Suprapubic skin (tissue), 4 donors: ENCODE results near the gene KCND3. TPM values are rescaled to one million over a fixed set of nuclear protein-coding genes. Genes with fewer than 3 reads are reported as not detected.

Experiments used
- DNase-seq, 2 donors: peaks; one replicate each; pipeline ENCODE4 v3.0.0-alpha.2; 2019; ENCODE audit warnings: low spot score in 2 of 2
- H3K27ac ChIP-seq: fragments of 200-600 bp; sonication (generic); one replicate; pipeline ENCODE4 v1.5.1; 2019
- H3K27me3 ChIP-seq: fragments of 200-600 bp; sonication (generic); one replicate; pipeline ENCODE4 v1.5.1; 2019
- H3K36me3 ChIP-seq: fragments of 200-600 bp; sonication (generic); one replicate; pipeline ENCODE4 v1.5.1; 2019
- H3K4me1 ChIP-seq: fragments of 200-600 bp; sonication (generic); one replicate; pipeline ENCODE4 v1.5.1; 2019
- H3K4me3 ChIP-seq: fragments of 200-600 bp; sonication (generic); one replicate; pipeline ENCODE4 v1.5.1; 2019; ENCODE audit warnings: mild to moderate bottlenecking
- H3K9me3 ChIP-seq: fragments of 200-600 bp; sonication (generic); one replicate; pipeline ENCODE4 v1.5.1; 2019
- CTCF ChIP-seq, 2 donors: fragments of 200-600 bp in 1 of 2; fragments of 450-650 bp in 1 of 2; sonication (generic) in 1 of 2; IDR thresholded peaks; one replicate each; pipeline ENCODE4 v1.5.1; 2016 to 2019; ENCODE audit warnings: antibody characterized with exemption in 2 of 2, mild to moderate bottlenecking in 1 of 2, moderate library complexity in 1 of 2
- EP300 ChIP-seq: sonication (generic); formaldehyde crosslinking; IDR thresholded peaks from one replicate; pipeline ENCODE4 v1.6.1; 2017; ENCODE audit warnings: antibody characterized with exemption
- POLR2A ChIP-seq, 2 donors: fragments of 450-650 bp; IDR thresholded peaks; one replicate each; pipeline ENCODE4 v1.6.1; 2017; ENCODE audit warnings: antibody characterized with exemption in 2 of 2, mild to moderate bottlenecking in 2 of 2, moderate library complexity in 2 of 2
- POLR2AphosphoS5 ChIP-seq, 3 donors: sonication (generic); formaldehyde crosslinking; IDR thresholded peaks; one replicate each; pipeline ENCODE4 v1.6.1; 2017; ENCODE audit warnings: antibody characterized with exemption in 3 of 3
- WGBS: methylation state at CpG from one replicate; pipeline ENCODE4 v1.1.5; 2018; 5-methylcytosine and 5-hydroxymethylcytosine counted together
- total RNA-seq, 4 donors: library from RNA; depleted of rRNA; stranded (reverse); fragments of >200 nt; gene quantifications; one replicate each; pipeline ENCODE4 v1.1.0, GENCODE V29; 2016

Gene KCND3
- total RNA-seq, 4 donors from 2014 or later = 6.8 to 11.4 (median 10.2) TPM

- no peak overlapping the region for H3K27ac ChIP-seq
- H3K36me3 ChIP-seq = no peaks in the 10 kb centered on the region
- no peaks in the 10 kb centered on the region for H3K9me3 ChIP-seq
- no peak for DNase-seq
- WGBS = 77% methylated on average over 3 of the region's 3 CpGs
- H3K27me3 ChIP-seq = peaks cover 9% of the 10 kb centered on the region
- no peak for TF ChIP-seq EP300
- no peak for TF ChIP-seq CTCF (IDR thresholded peaks at IDR 0.05)
- TF ChIP-seq POLR2A (IDR thresholded peaks at IDR 0.05) = no peak
- no peak for TF ChIP-seq POLR2AphosphoS5 (IDR thresholded peaks at IDR 0.05)
- no peak overlapping the region for H3K4me3 ChIP-seq
- H3K4me1 ChIP-seq = peaks cover 4% of the 10 kb centered on the region
These were observed 97.9 kb downstream of the KCND3 start for GRCh38 chr1:111891566-111891965.

GRCh38 chr1:111888740-111889376 lies 100.6 kb downstream of the KCND3 start:
- no peak for DNase-seq
- Histone ChIP-seq H3K9me3 (no peaks in the 10 kb centered on the region), H3K27ac (no peak overlapping the region), H3K27me3 (no peaks in the 10 kb centered on the region), H3K36me3 (no peaks in the 10 kb centered on the region), H3K4me1 (no peaks in the 10 kb centered on the region), H3K4me3 (no peak overlapping the region)
- TF ChIP-seq POLR2A (IDR thresholded peaks at IDR 0.05) (no peak), CTCF (IDR thresholded peaks at IDR 0.05) (no peak), EP300 (no peak), POLR2AphosphoS5 (IDR thresholded peaks at IDR 0.05) (no peak)
- 61% methylated on average over 6 of the region's 8 CpGs for WGBS

- Histone ChIP-seq H3K4me1 (no peaks in the 10 kb centered on the region), H3K4me3 (no peak overlapping the region), H3K9me3 (no peaks in the 10 kb centered on the region), H3K27ac (no peak overlapping the region), H3K27me3 (peaks cover under 1% of the 10 kb centered on the region), H3K36me3 (no peaks in the 10 kb centered on the region)
- WGBS = 89% methylated on average over 1 of the region's 1 CpG
- no peak for DNase-seq
- TF ChIP-seq POLR2A (IDR thresholded peaks at IDR 0.05) = no peak
- TF ChIP-seq POLR2AphosphoS5 (IDR thresholded peaks at IDR 0.05) = no peak
- TF ChIP-seq EP300 = no peak
- TF ChIP-seq CTCF (IDR thresholded peaks at IDR 0.05) = no peak
These were observed 101.6 kb downstream of the KCND3 start for GRCh38 chr1:111887875-111888274.

GRCh38 chr1:111887385-111887784 lies 102.1 kb downstream of the KCND3 start:
- no peaks in the 10 kb centered on the region for H3K9me3 ChIP-seq
- no peak overlapping the region for H3K27ac ChIP-seq
- H3K36me3 ChIP-seq = no peaks in the 10 kb centered on the region
- H3K4me3 ChIP-seq = no peak overlapping the region
- DNase-seq = no peak
- no peaks in the 10 kb centered on the region for H3K4me1 ChIP-seq
- 85% methylated on average over 3 of the region's 3 CpGs for WGBS
- peaks cover 3% of the 10 kb centered on the region for H3K27me3 ChIP-seq
- TF ChIP-seq POLR2AphosphoS5 (IDR thresholded peaks at IDR 0.05) (no peak), POLR2A (IDR thresholded peaks at IDR 0.05) (no peak), EP300 (no peak), CTCF (IDR thresholded peaks at IDR 0.05) (no peak)

GRCh38 chr1:111886741-111887140 lies 102.7 kb downstream of the KCND3 start:
- Histone ChIP-seq H3K4me1 (no peaks in the 10 kb centered on the region), H3K36me3 (no peaks in the 10 kb centered on the region), H3K27ac (no peak overlapping the region), H3K27me3 (peaks cover 3% of the 10 kb centered on the region), H3K9me3 (no peaks in the 10 kb centered on the region), H3K4me3 (no peak overlapping the region)
- TF ChIP-seq POLR2AphosphoS5 (IDR thresholded peaks at IDR 0.05) (no peak), POLR2A (IDR thresholded peaks at IDR 0.05) (no peak), CTCF (IDR thresholded peaks at IDR 0.05) (no peak), EP300 (no peak)
- no peak for DNase-seq
- 52% methylated on average over 2 of the region's 2 CpGs for WGBS
